ENCODE results near the gene SCMH1. TPM values are rescaled to one million over a fixed set of nuclear protein-coding genes. Genes with fewer than 3 reads are reported as not detected.

Gene SCMH1
- total RNA-seq, 6 experiments from 2014 or later: 16.9 to 24.4 (median 21.7) TPM

GRCh38 chr1:40978886-40979240 lies 263.2 kb downstream of the SCMH1 start:
- peaks cover 27% of the 10 kb centered on the region for H3K36me3 Mint-ChIP-seq (ENCODE audit: low read depth)
- H3K9me3 Mint-ChIP-seq: no peaks in the 10 kb centered on the region
- H3K27me3 Mint-ChIP-seq (ENCODE audit: insufficient read depth): no peaks in the 10 kb centered on the region
- DNase-seq: no peak
- H3K4me3 Mint-ChIP-seq: peak overlapping the region; percentile 83
- peak overlapping the region; percentile 91 for H3K27ac Mint-ChIP-seq
- TF ChIP-seq CTCF (IDR thresholded peaks at IDR 0.05): no peak
- peaks cover 80% of the 10 kb centered on the region for H3K4me1 Mint-ChIP-seq (ENCODE audit: low read depth)

GRCh38 chr1:40977716-40978115 lies 264.4 kb downstream of the SCMH1 start:
- Mint-ChIP-seq H3K9me3 (no peaks in the 10 kb centered on the region), H3K4me3 (0 out of 2 replicates have a peak overlapping the region, but pooled peaks have one; percentile 7), H3K4me1 (ENCODE audit: low read depth) (peaks cover 72% of the 10 kb centered on the region), H3K27me3 (ENCODE audit: insufficient read depth) (no peaks in the 10 kb centered on the region), H3K27ac (peak overlapping the region; percentile 86), H3K36me3 (ENCODE audit: low read depth) (peaks cover 19% of the 10 kb centered on the region)
- peak; percentile 43 for DNase-seq
- TF ChIP-seq CTCF (IDR thresholded peaks at IDR 0.05): no peak

Other genes starting within 250 kb of the SCMH1 start
- gene SLFNL1, start 220.6 kb downstream of the SCMH1 start, total RNA-seq (2021; fragmentation: NEBNext Ultra II Directional; extraction: Animal tissue kit (Norgen Biotek cat#: 25700)): under 1 TPM in 4 of 6 experiments, not detected in 2; 0.07 to 0.17 (median 0.11) TPM
- under 1 TPM in 2 of 6 experiments, not detected in 4; 0.07 to 0.08 TPM for gene FOXO6, start 119.1 kb upstream of the SCMH1 start, total RNA-seq (2021; fragmentation: NEBNext Ultra II Directional; extraction: Animal tissue kit (Norgen Biotek cat#: 25700))
- not detected for gene EDN2, start 242.4 kb upstream of the SCMH1 start, total RNA-seq (2021; fragmentation: NEBNext Ultra II Directional; extraction: Animal tissue kit (Norgen Biotek cat#: 25700))

Data from HFFc6 (cell line).